Endothelial cell of umbilical vein (primary cell): Measurements from ENCODE around the gene SPDYE4. TPM values are rescaled to one million over a fixed set of nuclear protein-coding genes. Genes with fewer than 3 reads are reported as not detected.

Experiments used
- BruUV-seq: library from RNA; stranded (reverse); fragments of 400-500 nt; replicated peaks from 2 replicates; lab custom pipeline; 2021; lab: Mats Ljungman, UMichigan
- CTCF ChIA-PET: fragments of 300-600, 350-600 bp; sonication (Branson Sonifier 250); formaldehyde crosslinking; loops from one replicate; lab custom pipeline; 2021; ENCODE audit warnings: antibody characterized with exemption, inconsistent platforms; lab: Charles Lee
- POLR2A ChIA-PET: fragments of 300-600, 350-600 bp; sonication (Branson Sonifier 250); formaldehyde crosslinking; loops from one replicate; lab custom pipeline; 2021; ENCODE audit warnings: antibody characterized with exemption, inconsistent platforms; lab: Charles Lee
- DNase-seq: peaks from one replicate; pipeline ENCODE4 v3.0.0-alpha.2; 2011; ENCODE audit warnings: low read depth, low spot score
- FAIRE-seq: peaks from 2 replicates; lab custom pipeline; 2011; peaks lifted over from hg19 to GRCh38; lab: Jason Lieb, UNC
- H2AFZ ChIP-seq: 2 replicates; pipeline ENCODE4 v1.6.0; 2012; ENCODE audit warnings: low read depth, low read length, control low read depth, inconsistent platforms
- H3K27ac ChIP-seq: 2 replicates; pipeline ENCODE4 v1.5.1; 2011; ENCODE audit warnings: low read depth, mild to moderate bottlenecking, control low read depth, low read length, moderate library complexity; ENCODE audit not compliant: insufficient read depth
- H3K27me3 ChIP-seq, 2 experiments: 2 replicates each; pipeline versions ENCODE4 v1.6.0 to v1.6.1; 2011; ENCODE audit warnings: low read length in 2 of 2, mixed read lengths in 1 of 2; ENCODE audit not compliant: control insufficient read depth in 2 of 2, insufficient read depth in 2 of 2
- H3K36me3 ChIP-seq, 2 experiments: 2 replicates in 1 of 2; 3 replicates in 1 of 2; pipeline ENCODE4 v1.5.1; 2011; ENCODE audit warnings: low read length in 2 of 2, mild to moderate bottlenecking in 1 of 2, moderate library complexity in 1 of 2; ENCODE audit not compliant: control insufficient read depth in 2 of 2, insufficient read depth in 2 of 2; ENCODE audit errors: extremely low read depth in 1 of 2
- H3K4me1 ChIP-seq: 3 replicates; pipeline ENCODE4 v1.5.1; 2011; ENCODE audit warnings: mild to moderate bottlenecking, low read length; ENCODE audit not compliant: control insufficient read depth, insufficient read depth; ENCODE audit errors: extremely low read depth
- H3K4me2 ChIP-seq: 2 replicates; pipeline ENCODE4 v1.6.1; 2011; ENCODE audit warnings: low read length, control low read depth, mixed read lengths; ENCODE audit not compliant: insufficient read depth
- H3K4me3 ChIP-seq, 3 experiments: fragments of 200-600 bp in 1 of 3; sonication (generic), shearing (Covaris generic) in 1 of 3; replicated peaks in 1 of 3; 2 replicates each; pipeline ENCODE4 v1.5.1; 2011 to 2016; ENCODE audit warnings: control low read depth in 3 of 3, low read length in 3 of 3, mild to moderate bottlenecking in 2 of 3, inconsistent platforms in 1 of 3, low read depth in 1 of 3, moderate library complexity in 1 of 3; ENCODE audit not compliant: insufficient read depth in 1 of 3
- H3K79me2 ChIP-seq: 2 replicates; pipeline ENCODE4 v1.6.0; 2012; ENCODE audit warnings: low read length, inconsistent platforms; ENCODE audit not compliant: control insufficient read depth, insufficient read depth
- H3K9ac ChIP-seq: replicated peaks from 2 replicates; pipeline ENCODE3; 2011; ENCODE audit warnings: low read length, control low read depth; ENCODE audit not compliant: insufficient read depth; ENCODE audit errors: extremely low read depth
- H3K9me1 ChIP-seq: replicated peaks from 3 replicates; pipeline ENCODE4 v1.6.0; 2011; ENCODE audit warnings: mild to moderate bottlenecking, low read length; ENCODE audit not compliant: control insufficient read depth, insufficient read depth; ENCODE audit errors: extremely low read depth
- H3K9me3 ChIP-seq: replicated peaks from 2 replicates; pipeline ENCODE4 v1.5.1; 2012; ENCODE audit warnings: low read length, inconsistent platforms; ENCODE audit not compliant: control insufficient read depth, insufficient read depth
- H4K20me1 ChIP-seq: replicated peaks from 2 replicates; pipeline ENCODE3; 2011; ENCODE audit warnings: mild to moderate bottlenecking, low read length; ENCODE audit not compliant: control insufficient read depth, insufficient read depth; ENCODE audit errors: extremely low read depth
- EZH2 ChIP-seq: IDR thresholded peaks from 2 replicates; pipeline ENCODE4 v1.6.1; 2012; ENCODE audit warnings: borderline replicate concordance, low read depth, mild to moderate bottlenecking, moderate library complexity, low read length, inconsistent platforms; ENCODE audit not compliant: severe bottlenecking
- FOS ChIP-seq: IDR thresholded peaks from 2 replicates; pipeline ENCODE4 v1.6.1; 2011; ENCODE audit warnings: mild to moderate bottlenecking, low read length, moderate library complexity, borderline replicate concordance; ENCODE audit not compliant: insufficient read depth
- GATA2 ChIP-seq: IDR thresholded peaks from 2 replicates; pipeline ENCODE4 v1.7.0; 2011; ENCODE audit warnings: low read depth, mild to moderate bottlenecking, moderate library complexity, mixed read lengths, low read length; ENCODE audit not compliant: insufficient read length, insufficient read depth
- JUN ChIP-seq: IDR thresholded peaks from 2 replicates; pipeline ENCODE4 v1.6.1; 2011; ENCODE audit warnings: borderline replicate concordance, low read depth; ENCODE audit not compliant: insufficient read length, insufficient read depth
- MYC ChIP-seq: IDR thresholded peaks from one replicate; pipeline ENCODE4 v1.6.1; 2011; ENCODE audit warnings: mild to moderate bottlenecking, low read depth, low read length
- POLR2A ChIP-seq: IDR thresholded peaks from 2 replicates; pipeline ENCODE4 v1.6.1; 2012; ENCODE audit warnings: low read depth, mild to moderate bottlenecking, control low read depth, low read length
- POLR2AphosphoS5 ChIP-seq: IDR thresholded peaks from 2 replicates; pipeline ENCODE4 v1.6.1; 2012; ENCODE audit warnings: low read depth, mild to moderate bottlenecking, control low read depth, low read length, moderate library complexity; ENCODE audit not compliant: insufficient read depth
- dilution Hi-C: fragments of 300-500 bp; cut with MboI; formaldehyde crosslinking; loops from one replicate; pipeline ENCODE4 v1.15.0; 2019; ENCODE audit warnings: low sequenced_read_pairs; ENCODE audit not compliant: extremely low pct_ligation_motif_present
- intact Hi-C: fragments of 100-400 bp; cut with micrococcal nuclease; formaldehyde crosslinking; loops from one replicate; pipeline ENCODE4 v1.10.0; 2022
- polyA plus RNA-seq, 4 experiments: library from polyadenylated mRNA; depleted of rRNA in 3 of 4; stranded (reverse) in 3 of 4; unstranded in 1 of 4; fragments of >200 nt; gene quantifications; 2 replicates each; pipeline versions ENCODE4 v1.2.1 to v1.2.3, GENCODE V29; 2011 to 2012; ENCODE audit warnings: missing spikeins in 1 of 4
- total RNA-seq: library from RNA; stranded (reverse); gene quantifications from 2 replicates; pipeline ENCODE4 v1.2.3, GENCODE V29; 2021
- TF ChIP-seq, protein P1 (sequence below): IDR thresholded peaks from 2 replicates; pipeline ENCODE4 v1.6.1; 2011; ENCODE audit not compliant: insufficient read depth, insufficient read length
- TF ChIP-seq, protein P2 (sequence below), 2 donors: IDR thresholded peaks; 1 replicate in 1 of 2; 2 replicates in 1 of 2; pipeline ENCODE4 v1.5.1; 2011; ENCODE audit warnings: low read length in 2 of 2, mild to moderate bottlenecking in 2 of 2, moderate library complexity in 2 of 2, control low read depth in 1 of 2, inconsistent platforms in 1 of 2, low read depth in 1 of 2; ENCODE audit not compliant: insufficient read depth in 1 of 2; ENCODE audit errors: extremely low read depth in 1 of 2

Gene SPDYE4
- total and polyA plus RNA-seq, 2 donors (not counting 3 experiments of a cell fraction or from before 2014, with no cell fraction given), result not detected

DNA sequence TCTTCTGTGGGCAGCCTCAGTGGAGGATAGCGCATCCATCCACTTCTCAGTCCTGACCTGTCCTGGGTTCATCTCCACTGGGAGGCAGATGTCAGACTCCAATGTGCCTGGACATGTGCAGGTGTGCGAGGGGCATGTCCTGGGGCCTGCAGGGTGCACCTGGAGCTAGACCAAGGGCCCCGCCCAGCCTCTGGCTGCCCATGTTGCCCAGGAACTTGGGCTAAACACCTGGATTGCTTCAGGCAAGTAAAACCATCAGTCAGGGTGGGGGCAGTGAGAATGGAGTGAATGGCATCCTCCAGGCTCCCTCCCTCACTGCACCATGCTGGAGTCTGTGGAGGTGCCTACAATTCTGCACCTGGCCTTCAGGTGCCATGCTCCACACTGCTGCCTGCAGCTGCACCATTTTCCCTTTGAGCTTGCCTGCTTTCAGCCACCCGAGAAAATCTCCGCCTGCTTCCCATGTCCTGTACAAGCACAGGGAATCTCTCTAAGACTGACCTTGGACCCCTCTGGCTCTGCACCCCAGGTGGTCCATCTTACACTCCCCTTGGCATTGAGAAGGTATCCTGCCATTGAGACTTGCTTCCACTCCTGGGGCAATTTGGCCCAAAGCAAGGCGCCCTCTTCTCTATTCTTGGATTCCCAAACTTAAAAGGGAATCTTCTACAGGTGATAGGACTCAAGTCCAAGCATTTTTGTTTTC is 42.9 kb upstream of the SPDYE4 start:
- no peak for FAIRE-seq
- intact Hi-C loops, result no loop called here
- POLR2A ChIA-PET, result no interaction called here

More for the DNA sequence above, 42.9 kb upstream of the SPDYE4 start:
- Histone ChIP-seq H3K27ac (no peak overlapping the region), H3K9ac (no peak overlapping the region), H3K9me3 (no peaks in the 10 kb centered on the region), H3K4me1 (no peaks in the 10 kb centered on the region), H3K4me2 (no peak overlapping the region), H3K9me1 (no peaks in the 10 kb centered on the region), H3K27me3 (peaks cover 4 to 5% of the 10 kb centered on the region in 2 experiments), H3K79me2 (no peaks in the 10 kb centered on the region), H4K20me1 (no peaks in the 10 kb centered on the region), H3K36me3 (no peaks in the 10 kb centered on the region), H3K4me3 (no peak overlapping the region), H2AFZ (no peak overlapping the region)
- no TSS peak for BruUV-seq
- TF ChIP-seq GATA2, result no peak
- no peak for TF ChIP-seq JUN
- no peak for TF ChIP-seq POLR2A
- TF ChIP-seq FOS, result no peak
- no peak for TF ChIP-seq EZH2
- no peak for TF ChIP-seq POLR2AphosphoS5
- TF ChIP-seq, protein P1, sequence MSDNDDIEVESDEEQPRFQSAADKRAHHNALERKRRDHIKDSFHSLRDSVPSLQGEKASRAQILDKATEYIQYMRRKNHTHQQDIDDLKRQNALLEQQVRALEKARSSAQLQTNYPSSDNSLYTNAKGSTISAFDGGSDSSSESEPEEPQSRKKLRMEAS, result no peak
- TF ChIP-seq MYC, result no peak
- TF ChIP-seq, protein P2, sequence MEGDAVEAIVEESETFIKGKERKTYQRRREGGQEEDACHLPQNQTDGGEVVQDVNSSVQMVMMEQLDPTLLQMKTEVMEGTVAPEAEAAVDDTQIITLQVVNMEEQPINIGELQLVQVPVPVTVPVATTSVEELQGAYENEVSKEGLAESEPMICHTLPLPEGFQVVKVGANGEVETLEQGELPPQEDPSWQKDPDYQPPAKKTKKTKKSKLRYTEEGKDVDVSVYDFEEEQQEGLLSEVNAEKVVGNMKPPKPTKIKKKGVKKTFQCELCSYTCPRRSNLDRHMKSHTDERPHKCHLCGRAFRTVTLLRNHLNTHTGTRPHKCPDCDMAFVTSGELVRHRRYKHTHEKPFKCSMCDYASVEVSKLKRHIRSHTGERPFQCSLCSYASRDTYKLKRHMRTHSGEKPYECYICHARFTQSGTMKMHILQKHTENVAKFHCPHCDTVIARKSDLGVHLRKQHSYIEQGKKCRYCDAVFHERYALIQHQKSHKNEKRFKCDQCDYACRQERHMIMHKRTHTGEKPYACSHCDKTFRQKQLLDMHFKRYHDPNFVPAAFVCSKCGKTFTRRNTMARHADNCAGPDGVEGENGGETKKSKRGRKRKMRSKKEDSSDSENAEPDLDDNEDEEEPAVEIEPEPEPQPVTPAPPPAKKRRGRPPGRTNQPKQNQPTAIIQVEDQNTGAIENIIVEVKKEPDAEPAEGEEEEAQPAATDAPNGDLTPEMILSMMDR (IDR thresholded peaks at IDR 0.05; ENCODE audit: extremely low read depth in 1 of 2, insufficient read depth in 1 of 2, low read depth in 1 of 2, low read length in 2 of 2), result no peak
- dilution Hi-C loops, result no loop called here
- CTCF ChIA-PET, result interaction anchor here (0.7 kb wide), 1 partner anchor 727 kb away, joined by 3 read pairs; no protein-coding TSS in a partner anchor
- DNase-seq, result no peak
